Epithelial cell of esophagus (primary cell): ENCODE data around the gene CNTROB.

ENCODE experiments used
- DNase-seq: peaks from one replicate; pipeline ENCODE4 v3.0.0; 2010; ENCODE audit warnings: low read depth
- H3K4me3 ChIP-seq: 2 replicates; pipeline ENCODE4 v1.5.1; 2011; ENCODE audit warnings: mild to moderate bottlenecking, low read length, control low read depth
- TF ChIP-seq, protein P1 (sequence below): IDR thresholded peaks from 2 replicates; pipeline ENCODE4 v1.5.1; 2011; ENCODE audit warnings: low read depth, mild to moderate bottlenecking, low read length, control low read depth, inconsistent platforms; ENCODE audit not compliant: insufficient read depth; ENCODE audit errors: missing control alignments

Gene CNTROB

GRCh38 chr17:7931709-7932482 is at the start of gene CNTROB, which contains the start of gene TRAPPC1:
Gene CNTROB (plus strand): TSS chr17:7932206. CDS start chr17:7933080, 874 bp downstream.
Gene TRAPPC1 (minus strand): TSS chr17:7931946. CDS start chr17:7931829, 117 bp downstream.
- DNase-seq, result peak; percentile 99
- TF ChIP-seq, protein P1, sequence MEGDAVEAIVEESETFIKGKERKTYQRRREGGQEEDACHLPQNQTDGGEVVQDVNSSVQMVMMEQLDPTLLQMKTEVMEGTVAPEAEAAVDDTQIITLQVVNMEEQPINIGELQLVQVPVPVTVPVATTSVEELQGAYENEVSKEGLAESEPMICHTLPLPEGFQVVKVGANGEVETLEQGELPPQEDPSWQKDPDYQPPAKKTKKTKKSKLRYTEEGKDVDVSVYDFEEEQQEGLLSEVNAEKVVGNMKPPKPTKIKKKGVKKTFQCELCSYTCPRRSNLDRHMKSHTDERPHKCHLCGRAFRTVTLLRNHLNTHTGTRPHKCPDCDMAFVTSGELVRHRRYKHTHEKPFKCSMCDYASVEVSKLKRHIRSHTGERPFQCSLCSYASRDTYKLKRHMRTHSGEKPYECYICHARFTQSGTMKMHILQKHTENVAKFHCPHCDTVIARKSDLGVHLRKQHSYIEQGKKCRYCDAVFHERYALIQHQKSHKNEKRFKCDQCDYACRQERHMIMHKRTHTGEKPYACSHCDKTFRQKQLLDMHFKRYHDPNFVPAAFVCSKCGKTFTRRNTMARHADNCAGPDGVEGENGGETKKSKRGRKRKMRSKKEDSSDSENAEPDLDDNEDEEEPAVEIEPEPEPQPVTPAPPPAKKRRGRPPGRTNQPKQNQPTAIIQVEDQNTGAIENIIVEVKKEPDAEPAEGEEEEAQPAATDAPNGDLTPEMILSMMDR, result no peak
- H3K4me3 ChIP-seq, result peak within 1 kb of the TSS; percentile 98

DNA sequence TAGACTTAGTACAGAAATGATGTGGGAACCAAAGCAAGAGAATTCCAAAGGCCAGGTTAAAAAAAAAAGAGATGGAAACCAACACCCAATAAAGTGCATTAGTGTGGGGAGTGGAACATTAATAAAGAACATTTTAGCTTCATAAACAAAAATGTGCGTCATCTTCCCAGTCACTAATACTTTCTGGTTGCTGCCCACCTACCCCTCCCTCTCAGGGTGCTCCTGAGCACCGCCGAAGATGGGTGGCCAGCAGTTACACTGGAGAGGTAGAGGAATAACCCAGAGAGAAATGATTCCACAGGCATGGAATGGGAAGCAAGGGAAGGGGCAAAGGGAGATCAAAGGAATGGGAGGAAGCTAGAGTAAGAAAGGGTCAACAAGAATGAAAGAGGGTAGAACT is 49.4 kb upstream of the CNTROB start:
- H3K4me3 ChIP-seq, result no peak overlapping the region
- no peak for DNase-seq
- TF ChIP-seq, protein P1, result no peak

- DNase-seq, result no peak
- H3K4me3 ChIP-seq, result peak overlapping the region; percentile 54
- TF ChIP-seq, protein P1, result no peak
These were observed 48.1 kb upstream of the CNTROB start for GRCh38 chr17:7883781-7884386.

GRCh38 chr17:7884581-7885366 is 47.2 kb upstream of the CNTROB start:
- TF ChIP-seq, protein P1, result no peak
- H3K4me3 ChIP-seq, result peak overlapping the region; percentile 82
- no peak for DNase-seq

- TF ChIP-seq, protein P1, result no peak
- DNase-seq, result no peak
- peak overlapping the region; percentile 82 for H3K4me3 ChIP-seq
These were observed 46.4 kb upstream of the CNTROB start for GRCh38 chr17:7885367-7886226.
